GM19193 (cell line): ENCODE data around the gene PLA2G4D.

Experiments used
- POLR2A ChIP-seq: IDR thresholded peaks from 4 replicates; pipeline ENCODE4 v1.6.1; 2011; ENCODE audit not compliant: insufficient read depth, insufficient read length; ENCODE audit errors: extremely low read depth

PLA2G4D gene

GRCh38 chr15:42059661-42060476 lies 34.5 kb downstream of the PLA2G4D start:
- no peak for TF ChIP-seq POLR2A

GRCh38 chr15:42058791-42059190 lies 35.6 kb downstream of the PLA2G4D start:
- TF ChIP-seq POLR2A, result no peak

GRCh38 chr15:42057799-42058646 lies 36.3 kb downstream of the PLA2G4D start:
- no peak for TF ChIP-seq POLR2A

- TF ChIP-seq POLR2A, result no peak
Observed at GRCh38 chr15:42056934-42057798, 37.2 kb downstream of the PLA2G4D start.

- TF ChIP-seq POLR2A, result no peak
Observed at GRCh38 chr15:42053914-42054313, 40.4 kb downstream of the PLA2G4D start.

- TF ChIP-seq POLR2A, result no peak
Observed at GRCh38 chr15:42053010-42053409, 41.4 kb downstream of the PLA2G4D start.

GRCh38 chr15:42050484-42051255 lies 43.7 kb downstream of the PLA2G4D start:
- TF ChIP-seq POLR2A, result no peak

- TF ChIP-seq POLR2A, result no peak
Observed at GRCh38 chr15:42048821-42049200, 45.6 kb downstream of the PLA2G4D start.

GRCh38 chr15:42048080-42048820 lies 46.1 kb downstream of the PLA2G4D start:
- TF ChIP-seq POLR2A, result no peak

GRCh38 chr15:42046597-42046996 lies 47.8 kb downstream of the PLA2G4D start:
- no peak for TF ChIP-seq POLR2A

GRCh38 chr15:42045211-42045615 lies 49.1 kb downstream of the PLA2G4D start:
- no peak for TF ChIP-seq POLR2A

GRCh38 chr15:42042602-42043400 lies 51.6 kb downstream of the PLA2G4D start:
- no peak for TF ChIP-seq POLR2A

GRCh38 chr15:42038401-42038800 lies 56.0 kb downstream of the PLA2G4D start:
- TF ChIP-seq POLR2A, result no peak
